NT2/D1 (cell line): ENCODE results near the gene LAMC1.

Experiments used
- DNase-seq: peaks from one replicate; pipeline ENCODE4 v3.0.0-alpha.2; 2011; ENCODE audit warnings: low read depth, low spot score
- H3K27me3 ChIP-seq: 2 replicates; pipeline ENCODE4 v1.6.0; 2011; ENCODE audit warnings: mild to moderate bottlenecking; ENCODE audit not compliant: insufficient read length, insufficient read depth
- H3K36me3 ChIP-seq: 2 replicates; pipeline ENCODE4 v1.6.1; 2011; ENCODE audit warnings: mild to moderate bottlenecking, low read length, mixed read lengths; ENCODE audit not compliant: insufficient read depth, insufficient read length
- H3K4me1 ChIP-seq: 2 replicates; pipeline ENCODE4 v1.5.1; 2011; ENCODE audit not compliant: insufficient read depth, insufficient read length
- H3K4me3 ChIP-seq: 2 replicates; pipeline ENCODE4 v1.5.1; 2011; ENCODE audit warnings: low read depth; ENCODE audit not compliant: insufficient read length
- H3K9ac ChIP-seq: 2 replicates; pipeline ENCODE4 v1.6.0; 2011; ENCODE audit warnings: low read depth; ENCODE audit not compliant: insufficient read length
- H3K9me3 ChIP-seq: 2 replicates; pipeline ENCODE4 v1.5.1; 2011; ENCODE audit warnings: mild to moderate bottlenecking, low read length; ENCODE audit not compliant: insufficient read depth
- SUZ12 ChIP-seq: IDR thresholded peaks from 2 replicates; pipeline ENCODE4 v1.6.1; 2011; ENCODE audit not compliant: insufficient read length, insufficient read depth; ENCODE audit errors: extremely low read depth
- YY1 ChIP-seq: IDR thresholded peaks from 2 replicates; pipeline ENCODE4 v1.6.1; 2011; ENCODE audit not compliant: insufficient read length, insufficient read depth
- ZNF274 ChIP-seq: IDR thresholded peaks from 2 replicates; pipeline ENCODE4 v1.6.1; 2011; ENCODE audit warnings: mild to moderate bottlenecking, low read depth, low read length

Gene LAMC1

DNA sequence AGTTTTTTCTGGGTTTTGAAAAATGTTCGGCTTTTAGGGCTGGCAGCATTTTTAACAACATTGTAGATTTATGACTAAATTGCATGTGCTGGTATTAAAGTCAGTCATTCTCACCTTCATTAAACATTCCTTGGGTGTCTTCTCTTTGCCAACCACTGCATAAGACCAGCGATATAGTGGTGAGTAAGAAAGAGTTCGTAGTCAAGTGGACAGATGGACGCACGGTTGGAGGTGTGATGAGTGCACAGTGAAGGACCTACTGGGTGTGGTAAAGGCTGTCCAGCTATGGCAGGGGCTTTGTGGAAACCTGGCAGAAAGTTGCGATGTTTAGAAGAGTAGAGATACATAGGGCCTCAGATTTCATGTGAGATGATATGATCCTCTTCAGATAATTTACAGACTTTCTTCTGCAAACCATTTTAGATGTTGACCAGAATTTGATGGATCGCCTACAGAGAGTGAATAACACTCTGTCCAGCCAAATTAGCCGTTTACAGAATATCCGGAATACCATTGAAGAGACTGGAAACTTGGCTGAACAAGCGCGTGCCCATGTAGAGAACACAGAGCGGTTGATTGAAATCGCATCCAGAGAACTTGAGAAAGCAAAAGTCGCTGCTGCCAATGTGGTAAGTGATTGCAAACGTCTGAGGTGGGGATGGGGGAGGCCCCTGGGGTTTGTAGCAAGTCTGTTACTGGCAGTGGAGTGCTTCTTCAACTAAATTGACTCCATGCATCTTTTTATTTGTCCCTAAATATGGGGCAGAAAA, 106.9 kb downstream of the LAMC1 start:
- no peaks in the 10 kb centered on the region for H3K9me3 ChIP-seq
- TF ChIP-seq ZNF274 = no peak
- no peak for TF ChIP-seq YY1
- no peak for TF ChIP-seq SUZ12
- H3K36me3 ChIP-seq = peaks cover 98% of the 10 kb centered on the region
- peaks cover 3% of the 10 kb centered on the region for H3K4me1 ChIP-seq
- no peak overlapping the region for H3K9ac ChIP-seq
- H3K4me3 ChIP-seq = no peak overlapping the region
- DNase-seq = no peak
- H3K27me3 ChIP-seq = no peaks in the 10 kb centered on the region

DNA sequence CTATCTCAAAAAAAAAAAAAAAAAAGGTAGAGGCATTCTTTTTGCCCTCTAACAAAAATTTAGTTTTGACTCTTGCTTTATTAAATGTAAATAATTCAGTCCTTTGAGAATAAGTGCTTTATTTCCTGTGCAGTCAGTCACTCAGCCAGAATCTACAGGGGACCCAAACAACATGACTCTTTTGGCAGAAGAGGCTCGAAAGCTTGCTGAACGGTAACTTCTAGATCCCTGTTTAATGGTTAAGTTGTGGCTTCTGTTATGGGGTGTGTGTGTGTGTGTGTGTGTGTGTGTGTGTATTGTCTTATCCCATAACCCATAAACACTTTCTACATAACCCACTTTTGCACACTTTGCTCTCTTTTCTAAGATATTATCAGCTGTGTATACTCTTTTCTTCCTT, 107.9 kb downstream of the LAMC1 start:
- Histone ChIP-seq H3K9ac (no peak overlapping the region), H3K9me3 (no peaks in the 10 kb centered on the region), H3K4me1 (peaks cover under 1% of the 10 kb centered on the region), H3K4me3 (no peak overlapping the region), H3K27me3 (no peaks in the 10 kb centered on the region), H3K36me3 (peaks cover 98% of the 10 kb centered on the region)
- DNase-seq = no peak
- TF ChIP-seq YY1 (no peak), ZNF274 (no peak), SUZ12 (no peak)

DNA sequence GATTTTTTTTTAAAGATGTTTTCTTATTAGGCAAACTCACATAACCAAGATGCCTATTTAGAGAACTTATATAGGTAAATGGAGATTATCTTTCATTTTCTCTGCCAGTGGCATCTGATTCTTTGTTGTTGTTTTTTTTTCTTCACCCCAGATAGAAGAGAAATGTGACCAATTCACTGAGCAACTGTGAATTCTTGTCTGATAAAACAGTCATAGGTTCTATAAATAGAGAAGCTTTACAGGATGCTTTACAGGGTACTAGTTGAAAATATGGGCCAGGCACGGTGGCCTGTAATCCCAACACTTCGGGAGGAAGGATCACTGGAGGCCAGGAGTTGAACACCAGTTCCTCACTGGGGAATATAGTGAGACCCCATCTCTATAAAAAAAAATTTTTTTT, 112.1 kb downstream of the LAMC1 start:
- no peaks in the 10 kb centered on the region for H3K27me3 ChIP-seq
- H3K9me3 ChIP-seq = no peaks in the 10 kb centered on the region
- no peak overlapping the region for H3K4me3 ChIP-seq
- DNase-seq = no peak
- TF ChIP-seq ZNF274 = no peak
- H3K36me3 ChIP-seq = peaks cover 97% of the 10 kb centered on the region
- no peak overlapping the region for H3K9ac ChIP-seq
- H3K4me1 ChIP-seq = no peaks in the 10 kb centered on the region

DNA sequence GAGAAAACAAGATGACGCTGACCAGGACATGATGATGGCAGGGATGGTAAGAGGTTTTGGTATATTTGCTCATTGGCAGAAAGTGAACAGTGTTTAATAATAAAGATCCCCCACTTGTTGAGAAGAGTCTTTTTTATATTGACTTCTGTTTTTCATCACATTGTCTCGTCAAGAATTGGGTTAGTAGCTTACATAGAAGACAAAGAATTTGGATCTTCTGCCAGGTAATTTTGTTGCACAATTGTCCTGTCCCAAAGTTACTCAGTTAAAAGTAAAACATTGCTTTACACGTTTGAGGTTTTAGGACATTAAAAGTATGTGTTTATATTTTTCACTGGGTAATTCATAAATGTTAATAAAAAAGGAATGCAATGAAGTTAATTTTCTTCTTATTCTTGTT, 114.6 kb downstream of the LAMC1 start:
- Histone ChIP-seq H3K4me1 (no peaks in the 10 kb centered on the region), H3K4me3 (no peak overlapping the region), H3K9ac (no peak overlapping the region), H3K27me3 (no peaks in the 10 kb centered on the region), H3K36me3 (peaks cover 98% of the 10 kb centered on the region), H3K9me3 (no peaks in the 10 kb centered on the region)
- TF ChIP-seq YY1 (no peak), SUZ12 (no peak), ZNF274 (no peak)
- no peak for DNase-seq

DNA sequence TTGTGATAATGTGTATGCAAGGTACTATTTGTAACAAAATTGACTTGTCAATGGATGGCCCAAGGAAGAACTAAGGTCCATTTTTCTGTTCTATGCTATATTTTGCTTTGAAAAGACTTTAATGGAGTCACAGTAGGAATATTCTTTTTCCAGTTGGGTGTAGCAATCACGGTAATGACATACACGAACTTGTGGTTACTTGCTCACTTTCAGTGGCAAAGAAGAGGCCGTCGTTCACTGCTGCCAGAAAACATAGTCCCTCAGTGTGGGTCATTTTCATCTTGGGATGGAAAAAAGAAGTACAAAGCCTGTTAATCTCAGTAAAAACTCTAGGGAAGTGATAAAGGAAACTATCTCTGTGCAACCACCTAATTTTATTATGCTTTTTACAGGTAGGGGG, 115.1 kb downstream of the LAMC1 start:
- TF ChIP-seq SUZ12 = no peak
- Histone ChIP-seq H3K4me1 (no peaks in the 10 kb centered on the region), H3K27me3 (no peaks in the 10 kb centered on the region), H3K4me3 (no peak overlapping the region), H3K9ac (no peak overlapping the region), H3K36me3 (peaks cover 98% of the 10 kb centered on the region), H3K9me3 (no peaks in the 10 kb centered on the region)
- DNase-seq = no peak

DNA sequence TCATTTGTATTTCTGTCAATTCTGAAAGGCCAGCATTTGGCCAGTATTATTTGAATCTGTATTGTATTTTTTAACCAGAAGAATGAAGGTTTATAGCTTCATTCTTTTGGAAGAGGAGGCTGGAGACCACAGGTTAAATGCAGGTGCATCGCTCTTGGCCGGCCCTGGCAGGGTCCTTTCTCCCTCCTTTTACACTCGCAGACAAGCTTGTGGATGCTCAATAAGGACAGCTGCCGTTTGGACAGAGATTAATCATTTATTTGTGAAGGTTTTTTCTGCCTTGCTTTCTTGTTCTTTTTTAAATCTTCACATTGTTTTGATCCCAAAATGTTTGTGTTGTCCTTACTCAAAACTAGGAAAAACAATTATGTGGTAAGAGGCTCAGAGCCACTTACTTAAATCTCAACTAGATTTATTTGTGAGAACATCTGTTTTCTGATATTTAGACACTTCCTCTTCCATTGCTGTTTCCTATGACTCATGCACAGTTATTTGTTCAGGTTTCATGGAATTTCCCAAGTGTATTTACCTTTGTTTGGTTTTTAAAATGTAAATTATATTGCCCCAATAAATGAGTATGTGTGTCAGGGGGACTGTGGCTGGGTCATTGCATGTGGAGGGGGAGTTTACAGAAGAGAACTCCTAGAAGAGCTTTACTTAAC, 116.2 kb downstream of the LAMC1 start:
- Histone ChIP-seq H3K36me3 (peaks cover 98% of the 10 kb centered on the region), H3K9me3 (no peaks in the 10 kb centered on the region), H3K4me1 (no peaks in the 10 kb centered on the region), H3K4me3 (no peak overlapping the region), H3K27me3 (no peaks in the 10 kb centered on the region), H3K9ac (no peak overlapping the region)
- DNase-seq = no peak
- TF ChIP-seq YY1 (no peak), ZNF274 (no peak), SUZ12 (no peak)

DNA sequence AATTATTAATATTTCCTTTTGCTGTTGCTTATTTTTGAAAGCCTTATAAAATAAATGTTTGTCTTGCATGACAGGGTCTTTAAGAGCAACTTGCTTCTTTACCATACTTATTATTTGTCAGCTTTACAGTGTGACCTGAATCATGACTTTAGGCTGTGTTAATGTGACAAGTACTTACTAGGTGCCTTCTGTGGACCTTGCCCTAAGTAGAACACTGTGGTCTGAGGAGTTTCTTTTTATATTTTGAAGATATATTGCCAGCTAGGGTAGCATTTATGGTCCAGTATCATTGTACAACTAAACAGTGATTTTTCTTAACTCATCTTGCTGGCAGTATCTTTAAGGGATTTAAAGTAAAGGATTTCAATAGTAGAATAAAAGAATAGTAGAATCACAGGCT, 117.4 kb downstream of the LAMC1 start:
- no peak overlapping the region for H3K4me3 ChIP-seq
- DNase-seq = no peak
- no peaks in the 10 kb centered on the region for H3K27me3 ChIP-seq
- peaks cover 93% of the 10 kb centered on the region for H3K36me3 ChIP-seq
- TF ChIP-seq SUZ12 = no peak
- TF ChIP-seq YY1 = no peak
- TF ChIP-seq ZNF274 = no peak
- no peaks in the 10 kb centered on the region for H3K4me1 ChIP-seq
- H3K9me3 ChIP-seq = no peaks in the 10 kb centered on the region
- no peak overlapping the region for H3K9ac ChIP-seq

DNA sequence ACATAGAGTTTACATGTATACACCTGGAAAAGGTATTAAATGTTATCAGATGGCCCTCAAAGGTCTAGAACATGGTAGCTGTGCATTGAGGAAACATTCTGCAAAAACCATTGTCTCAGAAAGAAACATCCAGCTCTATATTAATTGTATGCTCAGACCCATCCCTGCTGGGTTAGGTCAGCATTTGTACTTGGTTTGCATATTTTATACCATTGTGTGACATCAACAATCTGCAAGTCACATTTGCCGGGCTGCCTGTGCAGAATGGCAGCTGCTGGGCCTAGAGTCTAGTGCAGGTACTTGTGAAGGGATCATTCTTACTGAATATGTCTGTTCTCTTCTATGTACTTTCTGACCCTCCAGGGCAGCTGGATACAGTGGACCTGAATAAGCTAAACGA, 119.0 kb downstream of the LAMC1 start:
- no peak for DNase-seq
- Histone ChIP-seq H3K9me3 (no peaks in the 10 kb centered on the region), H3K4me3 (no peak overlapping the region), H3K27me3 (no peaks in the 10 kb centered on the region), H3K36me3 (peaks cover 77% of the 10 kb centered on the region), H3K9ac (no peak overlapping the region), H3K4me1 (no peaks in the 10 kb centered on the region)
- TF ChIP-seq YY1 (no peak), SUZ12 (no peak), ZNF274 (no peak)
